CD4-positive, alpha-beta T cell treated with Interleukin-1 beta for 1 hour (primary cell): ENCODE measurements around the gene PTPRD.

Source experiments
- DNase-seq, 2 donors: peaks; one replicate each; pipeline ENCODE4 v3.0.0-alpha.2; 2020 to 2022

PTPRD gene

DNA sequence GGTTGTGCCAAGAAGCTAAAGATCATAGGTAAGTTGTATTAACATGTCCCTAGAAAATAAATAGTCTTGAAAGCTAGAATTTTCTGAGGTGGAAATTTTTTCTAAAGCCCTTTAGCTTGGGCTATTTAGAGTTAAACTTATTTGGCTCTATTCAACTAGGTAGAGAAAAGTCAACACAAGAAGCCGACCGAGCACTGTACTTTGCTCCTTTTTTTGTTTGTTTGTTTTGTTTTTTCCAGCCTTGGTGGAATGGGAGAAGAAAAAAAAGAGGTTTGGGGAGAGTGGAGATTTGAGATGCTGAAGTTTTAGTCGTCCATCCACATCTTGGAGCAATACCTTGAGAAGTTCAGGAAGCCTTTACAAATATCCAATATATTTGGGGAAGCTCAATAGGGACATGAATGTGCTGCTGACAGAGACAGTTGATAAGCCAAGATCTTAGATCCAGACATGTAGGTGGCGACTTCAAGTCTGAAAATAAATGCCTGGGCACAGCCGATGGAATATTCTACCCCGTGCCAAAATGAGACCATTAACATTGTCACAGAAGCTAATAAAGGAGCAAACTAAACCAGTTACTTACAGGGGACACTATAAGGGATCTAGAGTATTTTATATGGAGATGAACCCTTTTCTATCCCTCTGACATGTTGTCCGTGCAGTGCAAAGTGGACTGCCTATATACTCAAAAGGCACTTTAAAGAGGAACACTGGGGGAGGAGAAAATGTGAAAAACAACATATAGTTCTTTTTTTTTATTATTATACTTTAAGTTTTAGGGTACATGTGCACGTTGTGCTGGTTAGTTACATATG is 466.1 kb downstream of the PTPRD start:
- no peak for DNase-seq

DNA sequence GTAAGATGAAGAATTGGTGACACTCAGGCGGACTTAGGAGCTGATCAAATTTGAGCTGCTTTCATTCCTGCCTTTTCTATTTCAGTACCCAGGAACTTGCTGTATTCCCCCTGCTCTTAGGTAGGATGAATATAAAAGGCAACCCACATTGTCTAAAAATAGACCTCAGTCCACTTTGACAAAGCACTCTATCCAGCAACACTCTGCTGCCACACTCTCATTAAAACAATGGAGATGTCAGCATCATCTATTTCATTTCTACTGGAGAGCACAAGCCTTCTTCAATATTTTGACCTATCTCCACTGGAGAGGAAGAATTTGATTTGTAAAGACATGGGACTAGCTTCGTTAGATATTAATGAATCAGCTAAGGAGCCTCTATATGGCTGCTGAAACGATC is 468.4 kb downstream of the PTPRD start:
- no peak for DNase-seq

DNA sequence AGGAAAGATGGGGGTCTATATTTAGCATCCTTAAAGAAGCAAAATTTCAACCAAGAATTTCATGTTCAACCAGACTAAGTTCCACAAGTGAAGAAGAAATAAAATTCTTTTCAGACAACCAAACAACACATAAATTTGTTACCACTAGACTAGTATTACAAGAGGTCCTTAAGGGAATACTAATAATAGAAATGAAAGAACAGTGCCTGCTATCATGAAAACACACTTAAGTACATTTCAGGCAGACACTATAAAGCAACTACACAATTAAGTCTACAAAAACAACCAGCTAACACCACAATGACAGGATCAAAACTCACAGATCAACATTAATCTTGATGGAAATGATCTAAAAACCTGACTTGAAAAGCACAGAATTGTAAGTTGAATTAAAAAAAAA is 477.2 kb downstream of the PTPRD start:
- no peak for DNase-seq

DNA sequence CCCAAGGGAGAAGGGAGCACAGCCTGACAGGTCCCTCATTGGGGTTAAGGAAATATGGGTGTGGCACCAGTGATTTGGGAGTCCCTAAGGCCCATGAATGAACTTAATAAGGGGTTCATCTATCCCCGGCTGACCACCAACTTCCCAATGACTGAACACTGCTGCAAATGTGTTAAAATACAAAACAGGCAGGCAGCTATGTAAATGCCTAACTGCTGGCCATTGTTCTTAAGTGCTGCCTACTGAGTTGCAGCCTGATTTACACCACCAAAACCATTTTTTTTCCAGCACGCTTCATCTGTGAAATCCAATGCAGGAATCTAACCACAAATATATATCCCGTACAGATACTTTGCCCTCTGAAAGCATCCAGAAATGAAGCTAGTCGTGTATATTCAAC is 478.5 kb downstream of the PTPRD start:
- no peak for DNase-seq

DNA sequence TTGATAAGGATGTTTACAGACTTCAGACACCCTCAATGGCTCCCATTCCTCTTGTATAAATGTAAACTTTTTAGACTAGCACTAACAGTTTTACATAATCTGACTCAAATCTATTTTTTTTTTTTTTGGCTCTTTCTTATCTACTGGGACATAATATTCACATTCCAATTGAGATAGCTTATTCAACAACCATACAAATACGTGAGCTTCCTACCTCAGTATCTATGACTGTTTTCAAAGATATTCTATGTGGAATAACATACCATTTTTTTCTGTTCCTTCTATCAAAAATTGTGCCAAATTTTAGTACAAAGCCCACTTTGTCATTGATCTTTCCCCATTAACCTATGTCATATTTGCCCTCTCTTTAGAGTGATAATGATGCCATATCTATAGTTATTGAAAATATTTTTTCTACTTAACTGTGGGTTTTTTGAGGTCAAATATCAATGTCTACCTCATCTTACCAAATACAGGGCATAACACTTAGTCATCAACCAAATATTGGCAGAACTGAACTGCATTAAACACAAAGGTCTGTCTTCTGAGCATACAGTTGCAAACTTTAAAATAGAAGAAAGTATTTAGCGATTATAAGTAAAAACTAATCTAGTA is 482.6 kb downstream of the PTPRD start:
- no peak for DNase-seq

DNA sequence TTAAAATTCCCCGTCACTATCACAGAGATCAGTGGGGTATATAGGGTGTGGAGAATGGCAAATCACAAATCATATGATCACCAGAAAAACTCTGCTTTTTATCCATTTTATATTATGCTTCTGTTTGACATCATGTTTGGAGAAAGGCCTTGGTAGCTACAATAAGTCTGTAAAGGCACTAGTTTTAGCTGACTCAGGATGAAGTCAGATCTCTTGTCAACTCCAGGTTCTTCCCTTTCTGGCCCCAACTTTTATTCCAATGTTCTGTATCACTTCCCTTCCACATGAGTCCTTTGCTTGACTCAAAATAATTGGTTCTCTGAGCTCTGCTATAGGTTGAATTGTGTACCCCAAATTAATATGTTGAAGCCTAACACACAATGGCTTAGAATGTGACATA is 484.9 kb downstream of the PTPRD start:
- no peak for DNase-seq

DNA sequence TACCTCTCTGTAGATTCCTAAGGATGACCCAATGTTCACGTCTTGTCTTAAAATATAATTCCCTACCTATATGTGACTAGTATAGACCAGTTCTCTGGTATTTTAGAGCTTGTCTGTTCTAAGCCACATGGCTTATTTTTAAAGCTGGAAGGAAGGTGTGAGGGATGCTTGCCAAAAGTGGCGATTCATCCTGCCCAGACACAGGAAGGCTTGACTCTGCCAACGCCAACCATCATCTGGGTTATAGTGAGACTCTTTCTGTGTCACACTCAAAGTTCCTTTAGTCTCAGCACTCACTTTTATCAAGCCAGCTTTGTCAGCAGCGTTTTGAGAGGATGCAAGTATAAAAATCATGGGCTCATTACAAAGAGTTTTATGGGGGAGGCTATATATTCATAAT is 500.0 kb downstream of the PTPRD start:
- no peak for DNase-seq

DNA sequence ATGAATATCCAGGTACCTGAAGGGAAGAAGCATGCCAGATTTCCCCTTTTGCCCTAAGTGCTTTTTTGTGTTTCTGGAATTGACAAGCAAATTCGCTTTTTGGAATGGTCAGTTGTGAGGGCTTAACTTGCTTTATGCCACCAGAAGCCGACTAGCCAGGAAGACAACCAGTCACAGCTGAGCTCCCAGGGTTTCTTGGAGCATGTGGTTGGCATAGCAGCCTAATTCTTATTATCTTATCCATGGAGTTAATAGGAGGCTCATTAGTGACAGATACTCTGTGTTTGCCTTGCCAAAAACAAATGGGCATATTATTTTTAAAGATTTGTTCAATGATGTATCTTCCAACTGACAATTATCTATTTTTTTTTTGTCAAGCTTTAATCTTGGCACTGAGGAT is 500.7 kb downstream of the PTPRD start:
- no peak for DNase-seq

DNA sequence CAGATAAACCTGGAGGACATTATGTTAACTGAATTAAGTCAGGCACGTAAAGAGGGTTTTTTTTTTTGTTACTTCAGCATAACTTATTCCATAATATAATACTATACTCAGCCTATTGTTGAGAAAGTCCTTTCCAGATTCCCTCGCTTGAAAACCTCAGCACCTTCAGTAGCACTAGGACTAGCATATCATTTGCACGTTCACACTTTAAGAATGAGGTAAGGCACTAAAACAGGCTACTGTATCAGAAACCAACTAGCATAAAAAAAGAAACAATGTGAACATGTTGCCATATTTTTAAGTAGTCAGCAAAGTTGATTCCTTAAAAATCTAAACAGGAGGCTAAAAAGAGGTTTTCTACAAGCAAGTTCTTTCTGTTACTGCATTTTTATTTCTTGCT is 504.0 kb downstream of the PTPRD start:
- no peak for DNase-seq

DNA sequence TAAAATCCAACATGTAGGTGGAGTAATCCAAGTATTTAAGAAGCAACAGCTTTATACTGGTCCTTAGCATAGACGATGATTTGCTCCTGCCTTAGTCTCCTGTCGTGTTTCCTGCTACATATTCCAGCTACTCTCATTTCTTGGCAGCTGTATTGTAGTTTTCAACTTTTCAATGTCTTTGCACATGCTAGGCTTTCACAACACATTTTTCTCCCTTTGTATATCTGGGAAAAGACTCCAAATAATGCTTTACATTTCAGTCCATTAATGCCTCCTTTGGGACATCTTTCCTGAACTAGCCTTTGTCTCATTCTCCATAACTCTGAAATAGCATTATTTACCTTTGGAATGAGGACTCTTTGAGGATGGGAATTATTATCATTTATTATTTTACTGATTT is 508.0 kb downstream of the PTPRD start:
- no peak for DNase-seq

DNA sequence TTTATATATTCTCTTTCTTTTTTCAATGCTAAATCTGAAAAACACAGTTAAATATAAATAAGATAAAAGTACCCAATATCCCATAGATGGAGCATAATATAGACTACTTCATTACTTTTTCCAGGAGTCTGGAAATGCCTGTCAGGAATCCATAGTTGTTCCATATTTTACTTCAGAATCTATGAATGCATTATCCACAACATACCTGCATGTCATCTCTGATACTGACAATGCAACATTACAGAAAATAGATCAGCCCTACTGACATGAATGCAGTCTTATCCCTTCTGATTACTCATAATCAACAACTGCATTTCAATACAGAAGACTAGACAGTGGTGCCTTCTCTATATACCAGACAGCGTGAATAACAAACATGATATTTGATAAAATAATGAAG is 517.6 kb downstream of the PTPRD start:
- no peak for DNase-seq

DNA sequence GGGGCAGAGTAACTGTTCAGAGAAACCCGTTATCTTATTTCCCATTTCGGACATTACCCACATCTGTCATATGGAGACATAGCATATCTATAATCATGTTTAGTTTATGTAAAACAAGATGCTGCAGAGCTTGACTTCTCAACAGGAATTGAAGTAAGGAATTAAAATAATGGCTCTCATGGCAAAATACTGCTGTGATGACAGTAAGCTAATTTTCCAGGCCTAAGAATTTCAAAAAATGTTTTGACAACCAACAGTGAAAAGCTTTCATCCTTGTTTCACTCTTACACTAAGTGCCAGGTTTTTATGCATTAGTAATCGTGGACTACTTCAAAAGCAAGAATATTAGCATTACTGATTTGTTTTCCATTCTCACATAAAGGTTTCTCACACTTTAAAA is 518.2 kb downstream of the PTPRD start:
- DNase-seq = no peak

DNA sequence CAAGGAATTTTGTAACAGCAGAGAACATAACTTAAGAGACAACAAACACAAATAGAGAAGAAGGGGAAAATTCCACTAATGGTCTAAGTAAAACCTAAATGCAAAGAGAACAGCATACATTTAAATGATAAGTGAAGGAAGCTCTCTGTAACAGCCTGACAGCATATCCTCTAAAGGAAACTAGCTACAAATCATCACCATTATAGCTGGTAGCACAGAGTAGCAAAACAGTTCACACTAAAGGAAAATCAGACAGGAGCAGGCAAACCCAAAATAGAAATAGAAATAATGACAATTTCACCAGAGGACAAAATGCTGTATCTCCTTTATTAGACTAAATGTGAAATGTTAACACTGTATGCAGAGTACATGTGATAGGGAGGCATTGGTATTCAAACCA is 532.8 kb downstream of the PTPRD start:
- no peak for DNase-seq

DNA sequence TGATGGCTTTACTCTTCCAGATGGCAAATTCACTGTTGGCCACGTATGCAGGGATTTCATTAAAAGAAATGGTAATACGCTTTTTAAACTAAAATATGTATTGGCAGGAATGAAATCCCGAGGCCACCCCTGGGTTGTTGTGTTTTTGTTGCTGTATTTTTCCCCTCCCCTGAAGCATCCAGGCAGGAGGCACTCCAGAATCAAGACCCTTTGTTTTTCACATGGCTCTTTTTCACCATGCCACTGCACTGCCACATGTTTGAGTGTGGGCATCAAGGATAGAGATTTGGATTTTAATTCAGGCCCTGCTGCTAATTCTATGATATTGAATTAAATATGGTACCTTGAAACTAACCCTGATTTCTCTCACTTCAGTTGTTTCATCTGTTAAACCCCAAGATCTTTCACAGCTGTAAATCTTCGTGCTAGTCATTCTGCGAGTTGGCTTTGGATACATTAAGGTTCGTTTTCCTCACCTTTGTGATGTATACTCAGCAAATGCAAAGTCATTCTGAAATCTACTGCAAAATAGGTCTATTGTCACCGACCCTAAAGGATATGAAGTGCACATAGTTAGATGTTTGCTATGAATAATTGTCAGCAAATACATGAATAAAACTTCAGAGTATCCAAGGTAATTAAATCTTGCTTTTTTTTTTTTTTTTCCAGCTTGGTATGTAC is 533.4 kb downstream of the PTPRD start:
- DNase-seq = no peak

DNA sequence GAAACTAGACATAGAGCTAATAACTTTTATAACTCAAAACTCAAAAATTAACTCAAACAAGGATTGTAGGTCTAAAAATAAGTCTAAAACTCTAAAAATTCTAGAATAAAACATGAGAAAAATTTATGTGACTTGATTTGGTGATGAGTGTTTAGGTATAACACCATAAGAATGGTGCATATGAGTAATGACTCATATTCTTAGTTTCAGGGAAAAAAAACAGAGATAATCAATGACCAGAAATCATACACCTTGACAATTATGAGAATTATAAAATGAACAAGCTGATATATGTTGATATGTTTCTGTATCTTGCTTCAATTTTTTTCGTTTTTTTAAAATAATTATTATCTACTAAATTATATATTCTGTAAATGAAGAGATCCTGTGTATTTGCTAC is 541.2 kb downstream of the PTPRD start:
- no peak for DNase-seq

DNA sequence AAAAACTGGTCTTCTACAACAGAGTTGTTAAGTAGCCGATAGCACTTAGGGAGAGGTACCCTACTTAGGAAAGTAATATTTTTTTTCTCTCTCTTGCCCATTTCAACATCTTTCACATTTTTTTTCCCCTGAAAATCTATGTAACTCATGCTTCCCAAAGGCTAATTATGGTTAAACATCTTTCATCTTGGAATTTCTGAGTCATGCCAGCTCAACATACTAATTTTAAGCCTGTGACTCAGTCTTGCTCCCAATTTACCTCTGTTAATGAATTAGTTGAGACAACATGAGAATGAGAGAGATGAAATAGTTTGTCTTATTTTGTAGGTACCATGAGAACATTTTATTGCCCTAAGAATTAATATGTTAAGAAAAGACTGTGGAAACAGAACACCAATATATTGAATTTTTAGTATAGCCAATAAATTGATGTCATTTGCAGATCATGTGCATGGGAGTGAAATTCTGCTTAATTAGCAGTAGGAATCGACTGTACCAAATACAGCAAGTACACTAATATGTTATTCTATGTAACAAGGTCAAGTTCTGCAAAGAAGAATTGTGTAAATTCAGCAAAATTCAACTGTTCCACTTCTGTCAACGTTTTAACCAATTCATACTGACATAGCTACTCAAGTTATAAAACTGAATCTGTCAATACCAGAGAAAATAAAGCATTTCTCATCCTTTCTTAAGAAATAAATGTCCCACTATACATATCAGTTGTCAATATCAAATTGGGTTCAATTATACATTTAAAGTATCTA is 550.0 kb downstream of the PTPRD start:
- no peak for DNase-seq

DNA sequence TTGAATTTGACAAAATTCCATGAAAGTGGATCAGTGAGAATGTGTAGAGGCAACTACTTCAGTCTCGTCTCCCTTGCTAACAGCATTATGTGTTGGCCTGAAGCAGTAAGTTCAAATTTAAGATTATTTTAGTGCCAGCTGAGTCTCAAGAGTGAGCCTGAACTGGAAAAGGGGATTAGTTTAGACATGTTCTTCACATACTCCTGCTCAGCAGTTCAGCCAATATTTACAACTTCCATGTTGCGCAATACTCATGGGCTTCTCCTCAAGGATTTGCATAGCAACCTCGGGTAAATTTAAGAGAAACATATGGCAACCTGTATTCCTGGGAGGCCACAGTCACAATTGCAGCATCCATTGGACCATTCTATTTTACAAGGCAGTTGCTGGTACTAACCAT is 553.8 kb downstream of the PTPRD start:
- DNase-seq = no peak

DNA sequence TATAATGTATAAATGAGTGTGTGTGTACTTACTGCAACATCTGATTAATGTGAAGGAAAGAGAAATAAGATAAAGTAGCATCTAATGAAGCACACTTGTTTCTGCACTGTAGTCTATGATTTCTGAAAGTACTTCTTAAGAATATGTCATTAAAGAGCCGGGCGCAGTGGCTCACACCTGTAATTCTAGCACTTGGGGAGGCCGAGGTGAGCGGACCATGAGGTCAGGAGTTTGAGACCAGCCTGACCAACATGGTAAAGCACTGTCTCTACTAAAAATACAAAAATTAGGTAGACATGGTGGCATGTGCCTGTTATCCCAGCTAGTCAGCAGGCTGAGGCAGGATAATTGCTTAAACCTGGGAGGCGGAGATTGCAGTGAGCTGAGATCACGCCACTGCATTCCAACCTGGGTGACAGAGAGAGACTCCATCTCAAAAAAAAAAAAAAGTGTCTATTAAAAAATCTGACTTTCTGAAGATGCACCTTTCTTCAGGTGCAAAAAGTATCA is 556.9 kb downstream of the PTPRD start:
- DNase-seq = no peak

DNA sequence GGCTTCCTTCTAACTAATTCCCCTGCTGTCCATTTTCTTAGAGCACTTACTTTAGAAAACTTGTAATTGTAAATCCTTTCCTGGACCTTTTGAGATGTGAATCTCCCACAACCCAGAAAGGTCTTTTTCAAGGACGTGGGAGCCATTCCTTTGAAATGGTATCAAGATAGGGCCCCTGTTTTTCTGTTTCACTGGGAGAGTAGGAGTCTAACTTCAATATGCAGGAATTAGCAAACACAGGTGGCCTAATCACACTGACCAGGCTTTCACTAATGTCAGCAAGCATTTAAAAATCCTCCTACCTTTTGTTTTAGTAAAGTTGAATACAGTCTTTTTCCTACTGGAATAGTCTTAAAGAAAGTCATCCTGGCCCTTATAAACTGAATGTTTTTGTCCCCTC is 558.3 kb downstream of the PTPRD start:
- no peak for DNase-seq

DNA sequence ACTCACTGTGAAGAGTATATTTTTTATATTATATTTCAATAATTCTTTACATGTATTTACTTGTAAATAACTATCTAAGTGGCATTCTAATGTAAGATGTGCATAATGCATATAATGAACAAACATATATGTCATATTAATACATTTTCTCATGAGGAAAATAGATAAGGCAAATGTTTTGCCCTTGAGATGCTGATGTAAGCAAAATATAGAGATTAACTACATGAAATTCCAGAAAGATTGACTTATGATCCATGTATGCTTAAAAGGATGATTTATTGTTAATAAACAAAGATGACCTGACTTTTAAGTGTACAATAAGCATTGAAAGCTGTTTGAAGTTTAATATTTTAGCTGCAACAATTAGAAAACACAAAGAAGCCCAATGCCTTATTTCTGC is 559.9 kb downstream of the PTPRD start:
- no peak for DNase-seq

DNA sequence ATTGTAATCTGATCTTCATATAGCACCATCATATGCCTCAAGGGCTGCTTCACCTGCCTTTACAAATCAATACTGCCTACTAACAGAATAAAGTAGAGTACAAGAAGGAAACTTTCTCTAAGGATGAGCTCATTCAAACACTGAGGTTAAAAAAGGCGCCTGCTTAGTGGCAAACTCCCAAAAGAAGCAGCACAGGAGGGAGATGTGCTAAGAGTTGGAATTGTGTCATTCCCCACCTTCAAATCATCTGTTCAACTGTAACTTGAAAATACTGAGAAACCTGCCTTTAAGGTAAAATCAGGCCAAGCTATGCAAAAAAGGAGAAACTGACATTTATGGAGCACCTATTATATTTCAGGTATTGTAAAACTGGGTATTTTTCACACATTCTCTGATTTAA is 560.6 kb downstream of the PTPRD start:
- DNase-seq = no peak

DNA sequence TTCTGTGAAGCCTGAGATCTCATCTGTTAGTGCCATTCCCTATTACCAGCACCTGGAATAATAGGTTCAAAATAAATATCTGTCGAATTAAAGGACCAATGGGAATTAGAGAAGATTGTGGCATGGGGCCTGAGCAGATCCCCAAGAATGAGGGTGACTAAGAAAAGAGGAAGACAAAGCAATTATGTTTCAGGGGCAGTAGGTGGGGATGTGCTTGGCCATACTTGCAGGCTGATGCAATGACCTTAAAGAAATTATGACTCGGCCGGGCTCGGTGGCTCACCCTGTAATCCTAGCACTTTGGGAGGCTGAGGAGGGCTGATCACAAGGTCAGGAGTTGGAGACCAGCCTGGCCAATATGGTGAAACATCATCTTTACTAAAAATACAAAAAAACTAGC is 562.8 kb downstream of the PTPRD start:
- DNase-seq = no peak

DNA sequence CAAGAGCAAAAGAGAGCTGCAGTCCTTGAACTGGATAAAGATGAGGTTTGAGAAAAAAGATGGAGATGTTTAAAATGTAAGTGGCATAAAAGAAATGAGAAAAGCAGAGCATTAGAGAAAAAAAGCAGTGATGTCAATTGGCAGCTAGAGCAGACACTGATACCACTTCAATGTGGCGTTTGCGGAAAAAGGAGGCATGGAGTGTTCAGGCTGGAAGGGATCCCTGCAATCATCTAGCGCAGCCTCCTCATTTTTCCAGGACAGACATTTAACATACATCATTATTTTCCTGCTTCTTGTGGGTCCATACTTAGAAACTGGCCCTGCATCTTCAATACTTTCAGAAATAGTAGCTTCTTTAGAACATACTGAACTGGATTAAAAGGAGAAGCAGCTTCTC is 563.8 kb downstream of the PTPRD start:
- DNase-seq = no peak
